Measurements from ENCODE around the gene B3GNT7. TPM values are rescaled to one million over a fixed set of nuclear protein-coding genes. Genes with fewer than 3 reads are reported as not detected.

Gene B3GNT7
- total RNA-seq, 2 donors from 2014 or later, result 8.6 to 22.1 TPM

- intact Hi-C loops (cut with DNase I), result no loop called here
- Histone ChIP-seq H3K9me3 (no peaks in the 10 kb centered on the region), H3K27ac (no peak overlapping the region), H3K4me3 (no peak overlapping the region), H3K27me3 (no peaks in the 10 kb centered on the region), H3K36me3 (replicated peaks in 1 of 2; ENCODE audit: insufficient read depth in 1 of 2, low read depth in 2 of 2) (no peaks in the 10 kb centered on the region), H3K4me1 (peaks cover 5% of the 10 kb centered on the region)
- ATAC-seq (no peak), DNase-seq (no peak)
- WGBS, 2 donors, result 87 to 95% methylated on average over 15 to 16 of the region's 21 CpGs
- no peak for TF ChIP-seq POLR2A (IDR thresholded peaks at IDR 0.05)
- TF ChIP-seq CTCF (IDR thresholded peaks at IDR 0.05), result no peak
Measured at GRCh38 chr2:231379266-231380215, 16.0 kb upstream of the B3GNT7 start.

- DNase-seq (no peak), ATAC-seq (no peak)
- no peak overlapping the region for H3K27ac ChIP-seq
- H3K4me1 ChIP-seq, result peaks cover 5% of the 10 kb centered on the region
- H3K9me3 ChIP-seq, result no peaks in the 10 kb centered on the region
- 95 to 96% methylated on average over 8 of the region's 10 CpGs for WGBS, 2 donors
- intact Hi-C loops (cut with DNase I), result no loop called here
- H3K27me3 ChIP-seq, result no peaks in the 10 kb centered on the region
- TF ChIP-seq CTCF (IDR thresholded peaks at IDR 0.05), result no peak
- TF ChIP-seq POLR2A (IDR thresholded peaks at IDR 0.05), result no peak
- no peak overlapping the region for H3K4me3 ChIP-seq
- no peaks in the 10 kb centered on the region for H3K36me3 ChIP-seq (replicated peaks in 1 of 2; ENCODE audit: insufficient read depth in 1 of 2, low read depth in 2 of 2)
Measured at GRCh38 chr2:231380307-231380706, 15.2 kb upstream of the B3GNT7 start.

GRCh38 chr2:231380991-231381847 lies 14.3 kb upstream of the B3GNT7 start:
- H3K4me1 ChIP-seq, result peaks cover 5% of the 10 kb centered on the region
- intact Hi-C loops (cut with DNase I), result no loop called here
- TF ChIP-seq CTCF (IDR thresholded peaks at IDR 0.05), result no peak
- no peak for TF ChIP-seq POLR2A (IDR thresholded peaks at IDR 0.05)
- H3K36me3 ChIP-seq (replicated peaks in 1 of 2; ENCODE audit: insufficient read depth in 1 of 2, low read depth in 2 of 2), result no peaks in the 10 kb centered on the region
- no peak for DNase-seq
- ATAC-seq, result no peak
- H3K27ac ChIP-seq, result no peak overlapping the region
- H3K27me3 ChIP-seq, result no peaks in the 10 kb centered on the region
- no peaks in the 10 kb centered on the region for H3K9me3 ChIP-seq
- 83 to 87% methylated on average over 5 of the region's 5 CpGs for WGBS, 2 donors
- H3K4me3 ChIP-seq, result no peak overlapping the region

- H3K27ac ChIP-seq, result no peak overlapping the region
- no peak for DNase-seq
- TF ChIP-seq CTCF (IDR thresholded peaks at IDR 0.05) (no peak), POLR2A (IDR thresholded peaks at IDR 0.05) (no peak)
- H3K9me3 ChIP-seq, result no peaks in the 10 kb centered on the region
- WGBS, 2 donors, result 82 to 86% methylated on average over 4 to 8 of the region's 8 CpGs
- H3K36me3 ChIP-seq (replicated peaks in 1 of 2; ENCODE audit: insufficient read depth in 1 of 2, low read depth in 2 of 2), result no peaks in the 10 kb centered on the region
- H3K27me3 ChIP-seq, result no peaks in the 10 kb centered on the region
- intact Hi-C loops (cut with DNase I), result no loop called here
- H3K4me1 ChIP-seq, result peaks cover 5% of the 10 kb centered on the region
- no peak for ATAC-seq
- no peak overlapping the region for H3K4me3 ChIP-seq
Measured at GRCh38 chr2:231382116-231382515, 13.4 kb upstream of the B3GNT7 start.

Data from body of pancreas (tissue), 4 donors.